K562 (cell line): ENCODE results near the gene KIR3DL2. TPM values are rescaled to one million over a fixed set of nuclear protein-coding genes. Genes with fewer than 3 reads are reported as not detected.
"Not testable (repeated sequence)": the region's sequence is repeated elsewhere in the genome, so short reads cannot be mapped to it uniquely, and the experiment has no call there.

Experiments
- ATAC-seq: fragments of 200-7000 bp; cut with Tn5 transposase; 3 replicates; pipeline ENCODE4 v1.9.1; 2020; ENCODE audit warnings: moderate library complexity
- BruUV-seq: library from RNA; stranded (reverse); fragments of 400-500 nt; replicated peaks from 2 replicates; lab custom pipeline; 2021; lab: Mats Ljungman, UMichigan
- CTCF ChIA-PET: fragments of 300-600 bp; formaldehyde crosslinking; extraction: SDS; loops from one replicate; lab custom pipeline; 2021; ENCODE audit warnings: low intra/inter-chr PET ratio; lab: Yijun Ruan, JAX
- POLR2A ChIA-PET: fragments of 300-600, 350-650 bp; sonication (Branson Sonifier 250); formaldehyde crosslinking; extraction: SDS; loops from one replicate; lab custom pipeline; 2021; ENCODE audit warnings: antibody characterized with exemption, inconsistent platforms; lab: Yijun Ruan, JAX
- DNase-seq, 4 experiments: peaks; one replicate each; pipeline versions ENCODE4 v3.0.0 to v3.0.0-alpha.2; 2011 to 2018; ENCODE audit warnings: low spot score in 3 of 4, mixed read lengths in 3 of 4; ENCODE audit errors: extremely low read depth in 1 of 4
- FAIRE-seq: peaks from 2 replicates; lab custom pipeline; 2011; peaks lifted over from hg19 to GRCh38; lab: Jason Lieb, UNC
- H2AFZ ChIP-seq: 2 replicates; pipeline ENCODE4 v1.6.0; 2011; ENCODE audit warnings: low read depth, low read length, control low read depth, inconsistent platforms
- H3K27ac ChIP-seq: fragments of 200-600 bp; 3 replicates; pipeline ENCODE4 v1.8.0; 2011; ENCODE audit warnings: low read depth, mild to moderate bottlenecking, control low read depth, inconsistent platforms, low read length, moderate library complexity, mixed read lengths; ENCODE audit errors: extremely low read depth
- H3K27me3 ChIP-seq, 2 experiments: fragments of 300-600 bp in 1 of 2; 2 replicates in 1 of 2; 3 replicates in 1 of 2; pipeline versions ENCODE4 v1.6.0 to v1.8.0; 2011; ENCODE audit warnings: inconsistent platforms in 2 of 2, low read length in 2 of 2, mild to moderate bottlenecking in 1 of 2, mixed read lengths in 1 of 2, moderate library complexity in 1 of 2; ENCODE audit not compliant: control insufficient read depth in 2 of 2, insufficient read depth in 2 of 2
- H3K36me3 ChIP-seq: fragments of 300-600 bp; 3 replicates; pipeline ENCODE4 v1.8.0; 2011; ENCODE audit warnings: mild to moderate bottlenecking, low read length, inconsistent platforms; ENCODE audit not compliant: control insufficient read depth, insufficient read depth
- H3K4me1 ChIP-seq, 2 experiments: fragments of 200-600 bp in 1 of 2; replicated peaks in 1 of 2; 2 replicates in 1 of 2; 3 replicates in 1 of 2; pipeline versions ENCODE4 v1.5.1 to v1.8.0; 2011; ENCODE audit warnings: inconsistent platforms in 2 of 2, low read length in 2 of 2, mild to moderate bottlenecking in 1 of 2, mixed read lengths in 1 of 2, moderate library complexity in 1 of 2; ENCODE audit not compliant: control insufficient read depth in 2 of 2, insufficient read depth in 2 of 2
- H3K4me2 ChIP-seq: 2 replicates; pipeline ENCODE4 v1.6.1; 2011; ENCODE audit warnings: low read length, control low read depth, inconsistent platforms, mixed read lengths; ENCODE audit not compliant: insufficient read depth
- H3K4me3 ChIP-seq: fragments of 200-600 bp; sonication (generic), shearing (Covaris generic); 2 replicates; pipeline ENCODE4 v1.5.1; 2016; ENCODE audit warnings: control low read depth, inconsistent platforms
- H3K79me2 ChIP-seq: fragments of 200-600 bp; 3 replicates; pipeline ENCODE4 v1.8.0; 2011; ENCODE audit warnings: low read length, inconsistent platforms; ENCODE audit not compliant: control insufficient read depth, insufficient read depth
- H3K9ac ChIP-seq, 2 experiments: 2 replicates each; pipeline versions ENCODE4 v1.6.0 to v1.6.1; 2011; ENCODE audit warnings: low read depth in 2 of 2, low read length in 2 of 2, control low read depth in 1 of 2, inconsistent platforms in 1 of 2, mild to moderate bottlenecking in 1 of 2, mixed read lengths in 1 of 2; ENCODE audit not compliant: insufficient read depth in 1 of 2
- H3K9me1 ChIP-seq: one replicate; pipeline ENCODE4 v1.6.0; 2011; ENCODE audit warnings: inconsistent platforms, mild to moderate bottlenecking, low read length, moderate library complexity; ENCODE audit not compliant: control insufficient read depth, insufficient read depth
- H3K9me3 ChIP-seq: replicated peaks from 2 replicates; pipeline ENCODE4 v1.5.1; 2011; ENCODE audit warnings: low read depth, low read length, inconsistent platforms; ENCODE audit not compliant: control insufficient read depth, insufficient read depth
- H4K20me1 ChIP-seq: replicated peaks from 2 replicates; pipeline ENCODE4 v1.6.1; 2011; ENCODE audit warnings: low read length, inconsistent platforms, mixed read lengths; ENCODE audit not compliant: control insufficient read depth, insufficient read depth
- WGBS: fragments of 100-300 bp; shearing (Covaris generic); methylation state at CpG from one replicate; pipeline ENCODE4 v1.1.6; 2016; ENCODE audit warnings: low coverage, mixed read lengths; ENCODE audit not compliant: insufficient coverage; ENCODE audit errors: missing lambda C conversion rate; 5-methylcytosine and 5-hydroxymethylcytosine counted together
- in situ Hi-C: fragments of 300-500 bp; cut with MboI; formaldehyde crosslinking; loops from 4 replicates; pipeline ENCODE4 v1.15.0; 2018; ENCODE audit warnings: inconsistent platforms, mixed read lengths
- intact Hi-C: fragments of 100-400 bp; cut with micrococcal nuclease; formaldehyde crosslinking; loops from 2 replicates; pipeline ENCODE4 v1.14.2; 2022
- polyA plus RNA-seq, 8 experiments: library from polyadenylated mRNA; depleted of rRNA in 4 of 8; stranded (reverse) in 5 of 8; unstranded in 3 of 8; fragments of >200 nt; fragmentation: Nextera tagmentation in 2 of 8; fragmentation: Illumina TruSeq in 1 of 8; extraction: Ambion mirVana in 2 of 8; extraction: Trizol in 1 of 8; gene quantifications; 2 replicates each; pipeline versions ENCODE4 v1.2.1 to v1.2.3, GENCODE V29; 2011 to 2014; ENCODE audit warnings: inconsistent platforms in 1 of 8, missing spikeins in 1 of 8
- total RNA-seq, 7 experiments: library from RNA; depleted of rRNA in 6 of 7; stranded (reverse); fragments of >200 nt in 6 of 7; fragmentation: Illumina TruSeq in 2 of 7; extraction: Trizol in 2 of 7; gene quantifications; 2 replicates each; pipeline versions ENCODE4 v1.2.1 to v1.2.3, GENCODE V29; 2011 to 2021; ENCODE audit warnings: low replicate concordance in 1 of 7
- TF ChIP-seq, protein P1 (sequence below), 2 experiments: fragments of 450-650 bp; IDR thresholded peaks; 2 replicates each; pipeline ENCODE4 v1.6.1; 2018; ENCODE audit warnings: mild to moderate bottlenecking in 2 of 2, low read depth in 1 of 2; ENCODE audit not compliant: partially characterized antibody in 2 of 2

The KIR3DL2 gene
- total and polyA plus RNA-seq, 9 of the 15 experiments (the other 6 are each of a cell fraction or from before 2014, with no cell fraction given) = not detected

DNA sequence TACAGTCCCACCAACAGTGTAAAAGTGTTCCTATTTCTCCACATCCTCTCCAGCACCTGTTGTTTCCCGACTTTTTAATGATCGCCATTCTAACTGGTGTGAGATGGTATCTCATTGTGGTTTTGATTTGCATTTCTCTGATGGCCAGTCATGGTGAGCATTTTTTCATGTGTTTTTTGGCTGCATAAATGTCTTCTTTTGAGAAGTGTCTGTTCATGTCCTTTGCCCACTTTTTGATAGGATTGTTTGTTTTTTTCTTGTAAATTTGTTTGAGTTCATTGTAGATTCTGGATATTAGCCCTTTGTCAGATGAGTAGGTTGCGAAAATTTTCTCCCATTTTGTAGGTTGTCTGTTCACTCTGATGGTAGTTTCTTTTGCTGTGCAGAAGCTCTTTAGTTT lies 13.2 kb downstream of the KIR3DL2 start:
- TF ChIP-seq, protein P1, sequence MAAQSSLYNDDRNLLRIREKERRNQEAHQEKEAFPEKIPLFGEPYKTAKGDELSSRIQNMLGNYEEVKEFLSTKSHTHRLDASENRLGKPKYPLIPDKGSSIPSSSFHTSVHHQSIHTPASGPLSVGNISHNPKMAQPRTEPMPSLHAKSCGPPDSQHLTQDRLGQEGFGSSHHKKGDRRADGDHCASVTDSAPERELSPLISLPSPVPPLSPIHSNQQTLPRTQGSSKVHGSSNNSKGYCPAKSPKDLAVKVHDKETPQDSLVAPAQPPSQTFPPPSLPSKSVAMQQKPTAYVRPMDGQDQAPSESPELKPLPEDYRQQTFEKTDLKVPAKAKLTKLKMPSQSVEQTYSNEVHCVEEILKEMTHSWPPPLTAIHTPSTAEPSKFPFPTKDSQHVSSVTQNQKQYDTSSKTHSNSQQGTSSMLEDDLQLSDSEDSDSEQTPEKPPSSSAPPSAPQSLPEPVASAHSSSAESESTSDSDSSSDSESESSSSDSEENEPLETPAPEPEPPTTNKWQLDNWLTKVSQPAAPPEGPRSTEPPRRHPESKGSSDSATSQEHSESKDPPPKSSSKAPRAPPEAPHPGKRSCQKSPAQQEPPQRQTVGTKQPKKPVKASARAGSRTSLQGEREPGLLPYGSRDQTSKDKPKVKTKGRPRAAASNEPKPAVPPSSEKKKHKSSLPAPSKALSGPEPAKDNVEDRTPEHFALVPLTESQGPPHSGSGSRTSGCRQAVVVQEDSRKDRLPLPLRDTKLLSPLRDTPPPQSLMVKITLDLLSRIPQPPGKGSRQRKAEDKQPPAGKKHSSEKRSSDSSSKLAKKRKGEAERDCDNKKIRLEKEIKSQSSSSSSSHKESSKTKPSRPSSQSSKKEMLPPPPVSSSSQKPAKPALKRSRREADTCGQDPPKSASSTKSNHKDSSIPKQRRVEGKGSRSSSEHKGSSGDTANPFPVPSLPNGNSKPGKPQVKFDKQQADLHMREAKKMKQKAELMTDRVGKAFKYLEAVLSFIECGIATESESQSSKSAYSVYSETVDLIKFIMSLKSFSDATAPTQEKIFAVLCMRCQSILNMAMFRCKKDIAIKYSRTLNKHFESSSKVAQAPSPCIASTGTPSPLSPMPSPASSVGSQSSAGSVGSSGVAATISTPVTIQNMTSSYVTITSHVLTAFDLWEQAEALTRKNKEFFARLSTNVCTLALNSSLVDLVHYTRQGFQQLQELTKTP (IDR thresholded peaks at IDR 0.05; ENCODE audit: low read depth in 1 of 2, partially characterized antibody in 2 of 2) = peak in 1 of 2 experiments; percentile 94
- no CpG with 5 or more reads among the region's 3 CpGs for WGBS
- H2AFZ ChIP-seq, in situ Hi-C loops, H3K4me1 ChIP-seq, H4K20me1 ChIP-seq, intact Hi-C loops, H3K4me3 ChIP-seq, FAIRE-seq, H3K4me2 ChIP-seq, POLR2A ChIA-PET, H3K27ac ChIP-seq, CTCF ChIA-PET, H3K36me3 ChIP-seq, BruUV-seq, DNase-seq, H3K79me2 ChIP-seq, H3K9me3 ChIP-seq, ATAC-seq, H3K9ac ChIP-seq, H3K9me1 ChIP-seq: not testable (repeated sequence)
- peaks cover 4 to 17% of the 10 kb centered on the region in 2 experiments; a peak in 3 of 5 replicates for H3K27me3 ChIP-seq
